Mononuclear cell (primary cell): ENCODE measurements around the gene FAM234B. TPM values are rescaled to one million over a fixed set of nuclear protein-coding genes. Genes with fewer than 3 reads are reported as not detected.

ENCODE experiments used
- H3K27me3 ChIP-seq: 2 replicates; pipeline ENCODE4 v1.6.0; 2011; ENCODE audit warnings: low read length, control low read depth; ENCODE audit not compliant: insufficient read depth
- H3K4me1 ChIP-seq: 2 replicates; pipeline ENCODE4 v1.5.1; 2011; ENCODE audit warnings: mild to moderate bottlenecking, low read length, control low read depth; ENCODE audit not compliant: insufficient read depth
- H3K4me3 ChIP-seq: 2 replicates; pipeline ENCODE4 v1.5.1; 2011; ENCODE audit warnings: mild to moderate bottlenecking, low read length, moderate library complexity
- H3K9me3 ChIP-seq: 2 replicates; pipeline ENCODE4 v1.5.1; 2011; ENCODE audit warnings: low read depth, mild to moderate bottlenecking, control low read depth, low read length
- total RNA-seq: library from RNA; depleted of rRNA; stranded (reverse); fragments of >200 nt; gene quantifications from one replicate; pipeline ENCODE4 v1.2.3, GENCODE V29; 2012

The FAM234B gene
- total RNA-seq, 1 donor: 3.9 TPM

- Histone ChIP-seq H3K9me3 (no peaks in the 10 kb centered on the region), H3K27me3 (no peaks in the 10 kb centered on the region), H3K4me1 (no peaks in the 10 kb centered on the region), H3K4me3 (no peak overlapping the region)
Observed at GRCh38 chr12:13126494-13126893, 82.3 kb downstream of the FAM234B start.

- Histone ChIP-seq H3K4me1 (no peaks in the 10 kb centered on the region), H3K4me3 (no peak overlapping the region), H3K9me3 (no peaks in the 10 kb centered on the region), H3K27me3 (no peaks in the 10 kb centered on the region)
Observed at GRCh38 chr12:13127444-13127843, 83.3 kb downstream of the FAM234B start.

DNA sequence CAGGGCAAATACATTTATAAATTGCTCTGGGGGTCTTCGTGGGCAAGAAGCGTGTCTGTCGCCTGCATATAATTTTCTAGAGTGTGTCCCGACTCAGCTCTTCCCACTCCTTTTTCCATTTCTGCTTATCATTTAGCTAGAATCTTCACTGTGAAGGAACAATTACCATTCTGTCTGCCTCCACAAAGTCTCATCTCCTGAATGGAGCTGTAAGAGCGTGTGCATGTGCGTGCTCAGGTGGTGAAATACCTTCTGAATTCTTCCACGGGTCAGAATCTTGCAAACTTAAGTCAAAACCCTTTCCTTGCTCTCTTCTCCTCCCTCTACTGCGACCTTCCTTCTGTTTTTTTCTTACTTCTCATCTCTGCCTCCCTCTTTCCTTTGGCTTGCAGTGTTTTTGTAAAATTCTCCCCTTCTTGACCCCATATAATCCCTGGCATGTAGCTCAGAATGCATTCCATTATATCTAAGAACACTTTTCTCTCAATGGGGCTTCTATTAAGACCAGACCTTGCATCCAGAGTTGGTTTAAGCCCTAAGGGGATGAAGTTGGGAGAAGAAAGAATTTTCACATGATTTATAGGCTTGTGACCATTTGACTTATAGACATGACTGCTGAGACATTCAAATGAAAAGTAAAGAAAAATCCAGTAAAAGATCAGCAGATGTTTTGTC is 84.2 kb downstream of the FAM234B start:
- no peaks in the 10 kb centered on the region for H3K4me1 ChIP-seq
- H3K4me3 ChIP-seq: no peak overlapping the region
- H3K9me3 ChIP-seq: no peaks in the 10 kb centered on the region
- no peaks in the 10 kb centered on the region for H3K27me3 ChIP-seq

DNA sequence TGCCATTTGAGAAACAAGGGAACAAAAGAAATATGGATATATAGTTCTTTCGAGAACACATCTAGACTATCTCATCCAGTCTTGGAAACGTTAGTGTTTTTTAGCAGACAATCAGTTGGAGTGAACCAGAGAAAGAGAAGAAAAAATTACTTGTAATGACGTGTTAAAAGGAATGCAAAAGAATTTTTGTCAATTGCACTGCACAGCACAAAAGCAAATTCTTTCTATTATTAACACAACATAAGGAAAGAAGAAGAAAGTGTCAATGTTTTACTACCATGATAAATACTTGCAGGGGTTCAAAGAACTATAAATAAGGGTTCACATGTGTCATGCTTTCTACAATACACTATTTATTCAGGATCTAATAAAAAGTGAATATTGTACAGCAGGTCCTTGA is 86.8 kb downstream of the FAM234B start:
- H3K27me3 ChIP-seq: no peaks in the 10 kb centered on the region
- no peaks in the 10 kb centered on the region for H3K9me3 ChIP-seq
- H3K4me1 ChIP-seq: no peaks in the 10 kb centered on the region
- H3K4me3 ChIP-seq: no peak overlapping the region

Other genes starting within 250 kb of the FAM234B start
- gene DDX47, start 231.0 kb upstream of the FAM234B start, total RNA-seq: 188 TPM
- gene GPRC5A, start 152.8 kb upstream of the FAM234B start, total RNA-seq: 1.6 TPM
- 0.31 TPM for gene GPRC5D, start 92.2 kb upstream of the FAM234B start, total RNA-seq
- gene HEBP1, start 44.1 kb upstream of the FAM234B start, total RNA-seq: 4.3 TPM
- not detected for gene GSG1, start 59.3 kb downstream of the FAM234B start, total RNA-seq
- gene EMP1, start 152.3 kb downstream of the FAM234B start, total RNA-seq: 16.6 TPM